ENCODE data around the gene UGGT2.
A peak's percentile ranks its signal among the peaks of the same experiment; 100 is the strongest.
"Not testable (repeated sequence)": the region's sequence is repeated elsewhere in the genome, so short reads cannot be mapped to it uniquely, and the experiment has no call there.

UGGT2 gene, protein sequence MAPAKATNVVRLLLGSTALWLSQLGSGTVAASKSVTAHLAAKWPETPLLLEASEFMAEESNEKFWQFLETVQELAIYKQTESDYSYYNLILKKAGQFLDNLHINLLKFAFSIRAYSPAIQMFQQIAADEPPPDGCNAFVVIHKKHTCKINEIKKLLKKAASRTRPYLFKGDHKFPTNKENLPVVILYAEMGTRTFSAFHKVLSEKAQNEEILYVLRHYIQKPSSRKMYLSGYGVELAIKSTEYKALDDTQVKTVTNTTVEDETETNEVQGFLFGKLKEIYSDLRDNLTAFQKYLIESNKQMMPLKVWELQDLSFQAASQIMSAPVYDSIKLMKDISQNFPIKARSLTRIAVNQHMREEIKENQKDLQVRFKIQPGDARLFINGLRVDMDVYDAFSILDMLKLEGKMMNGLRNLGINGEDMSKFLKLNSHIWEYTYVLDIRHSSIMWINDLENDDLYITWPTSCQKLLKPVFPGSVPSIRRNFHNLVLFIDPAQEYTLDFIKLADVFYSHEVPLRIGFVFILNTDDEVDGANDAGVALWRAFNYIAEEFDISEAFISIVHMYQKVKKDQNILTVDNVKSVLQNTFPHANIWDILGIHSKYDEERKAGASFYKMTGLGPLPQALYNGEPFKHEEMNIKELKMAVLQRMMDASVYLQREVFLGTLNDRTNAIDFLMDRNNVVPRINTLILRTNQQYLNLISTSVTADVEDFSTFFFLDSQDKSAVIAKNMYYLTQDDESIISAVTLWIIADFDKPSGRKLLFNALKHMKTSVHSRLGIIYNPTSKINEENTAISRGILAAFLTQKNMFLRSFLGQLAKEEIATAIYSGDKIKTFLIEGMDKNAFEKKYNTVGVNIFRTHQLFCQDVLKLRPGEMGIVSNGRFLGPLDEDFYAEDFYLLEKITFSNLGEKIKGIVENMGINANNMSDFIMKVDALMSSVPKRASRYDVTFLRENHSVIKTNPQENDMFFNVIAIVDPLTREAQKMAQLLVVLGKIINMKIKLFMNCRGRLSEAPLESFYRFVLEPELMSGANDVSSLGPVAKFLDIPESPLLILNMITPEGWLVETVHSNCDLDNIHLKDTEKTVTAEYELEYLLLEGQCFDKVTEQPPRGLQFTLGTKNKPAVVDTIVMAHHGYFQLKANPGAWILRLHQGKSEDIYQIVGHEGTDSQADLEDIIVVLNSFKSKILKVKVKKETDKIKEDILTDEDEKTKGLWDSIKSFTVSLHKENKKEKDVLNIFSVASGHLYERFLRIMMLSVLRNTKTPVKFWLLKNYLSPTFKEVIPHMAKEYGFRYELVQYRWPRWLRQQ (N-terminal part only)

GRCh38 chr13:96053003-96053703, at the start of gene UGGT2:
UGGT2 (minus strand) TSS chr13:96053401; CDS start chr13:96053312, 89 bp downstream.
- peak; percentile 18 to 77 for DNase-seq

DNA sequence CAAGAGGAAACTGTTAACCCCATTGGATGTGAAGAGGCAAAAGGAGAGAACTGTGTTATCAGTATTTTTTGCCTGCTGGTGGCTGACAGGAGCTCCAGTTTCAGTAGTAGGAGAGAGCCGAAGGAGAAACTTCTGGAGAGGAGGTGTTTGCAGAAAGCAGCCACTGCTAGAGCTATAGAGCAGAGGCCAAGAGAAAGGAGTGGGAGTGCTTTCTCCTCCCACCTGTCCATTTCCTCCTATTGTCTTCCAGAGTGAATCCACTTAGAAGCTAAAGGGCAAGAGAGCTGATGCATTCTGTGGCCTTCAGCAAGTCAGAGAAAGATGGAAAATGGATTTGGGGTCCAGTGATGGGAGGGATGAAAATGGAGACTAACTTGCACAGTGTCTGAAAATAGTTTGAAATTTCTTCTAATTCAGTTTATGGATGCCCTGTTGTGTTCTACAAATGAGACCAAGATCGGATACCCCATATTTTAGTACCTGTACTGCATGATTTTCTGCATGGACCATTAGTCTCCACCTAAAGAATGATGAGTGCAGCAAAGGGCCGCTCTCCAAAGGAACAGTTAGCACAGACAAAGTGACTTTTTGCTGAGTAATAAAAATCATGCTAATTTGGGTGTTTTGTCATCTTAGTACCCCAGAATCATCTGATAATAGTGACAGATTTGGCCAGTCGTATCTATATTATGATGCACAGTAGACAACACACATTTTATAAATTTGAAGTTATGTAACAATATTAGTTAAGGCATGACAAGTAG, 47.4 kb upstream of the UGGT2 start:
- DNase-seq: no peak

DNA sequence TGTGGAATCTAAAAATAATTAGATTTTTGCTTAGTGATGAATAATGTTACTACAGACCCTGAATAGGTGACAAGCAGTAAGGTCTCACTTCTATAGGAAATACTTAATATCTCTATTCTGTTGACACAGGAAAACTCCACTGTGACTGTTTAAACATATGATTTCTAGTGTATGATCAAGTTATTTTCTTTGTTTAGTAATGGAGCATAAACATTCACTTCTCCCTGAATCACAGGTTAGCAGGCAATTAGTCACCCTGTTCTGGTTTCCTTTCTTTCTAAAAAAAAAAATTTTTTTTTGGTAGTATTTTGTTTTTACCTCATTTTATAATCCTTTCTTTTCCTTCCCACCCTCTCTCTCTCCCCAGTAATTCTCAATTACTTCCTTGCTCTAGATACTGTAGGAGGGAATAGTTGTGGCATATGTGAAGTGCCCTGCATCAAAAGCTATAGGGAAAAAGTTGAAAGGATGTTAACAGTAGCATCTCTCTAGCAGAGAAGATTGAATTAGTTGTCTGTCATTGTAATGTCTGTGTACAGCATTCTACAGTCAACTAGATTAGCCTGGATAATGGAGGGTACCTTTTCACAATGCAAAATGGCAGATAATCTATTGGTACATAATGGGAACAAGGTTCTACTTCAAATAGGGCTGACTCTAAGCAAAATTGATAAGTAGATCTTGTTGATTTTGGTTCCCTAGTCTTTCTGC, 40.2 kb upstream of the UGGT2 start:
- DNase-seq: no peak

DNA sequence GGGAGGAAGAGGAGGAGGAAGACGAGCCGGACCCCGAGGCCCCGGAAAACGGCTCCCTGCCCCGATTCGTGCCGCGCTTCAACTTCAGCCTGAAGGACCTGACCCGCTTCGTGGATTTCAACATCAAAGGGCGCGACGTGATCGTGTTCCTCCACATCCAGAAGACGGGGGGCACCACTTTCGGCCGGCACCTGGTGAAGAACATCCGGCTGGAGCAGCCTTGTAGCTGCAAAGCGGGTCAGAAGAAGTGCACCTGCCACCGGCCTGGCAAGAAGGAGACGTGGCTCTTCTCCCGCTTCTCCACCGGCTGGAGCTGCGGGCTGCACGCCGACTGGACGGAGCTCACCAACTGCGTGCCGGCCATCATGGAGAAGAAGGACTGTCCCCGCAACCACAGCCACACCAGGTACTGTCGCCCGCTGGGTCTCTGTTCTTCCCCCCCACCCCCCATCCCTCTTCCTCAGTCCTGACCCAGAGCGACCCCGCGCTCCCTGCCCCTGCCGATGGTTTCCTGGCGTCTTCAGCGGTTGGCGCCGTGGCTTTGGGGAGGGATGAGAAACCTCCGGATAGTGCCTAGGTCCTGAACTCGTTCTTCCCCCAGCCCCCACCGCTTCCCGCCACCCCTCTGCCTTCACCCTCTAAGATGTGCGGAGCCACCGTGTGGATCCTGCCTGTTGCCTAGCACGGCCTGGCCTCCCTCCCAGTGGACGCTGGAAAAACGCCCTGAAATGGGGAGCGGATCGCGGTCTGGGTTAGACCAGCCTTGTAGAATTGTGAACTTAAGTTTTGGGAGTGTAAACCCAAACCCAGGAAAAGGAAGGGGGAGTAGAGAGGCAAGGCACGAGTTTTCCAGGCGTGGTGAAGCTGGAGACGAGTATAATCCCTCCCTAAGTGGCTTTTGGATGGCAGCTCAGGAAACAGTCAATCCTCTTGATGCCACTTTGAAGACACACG, 38.2 kb upstream of the UGGT2 start:
- no peak for DNase-seq

GRCh38 chr13:96090240-96091101, 37.3 kb upstream of the UGGT2 start:
- no peak for DNase-seq

DNA sequence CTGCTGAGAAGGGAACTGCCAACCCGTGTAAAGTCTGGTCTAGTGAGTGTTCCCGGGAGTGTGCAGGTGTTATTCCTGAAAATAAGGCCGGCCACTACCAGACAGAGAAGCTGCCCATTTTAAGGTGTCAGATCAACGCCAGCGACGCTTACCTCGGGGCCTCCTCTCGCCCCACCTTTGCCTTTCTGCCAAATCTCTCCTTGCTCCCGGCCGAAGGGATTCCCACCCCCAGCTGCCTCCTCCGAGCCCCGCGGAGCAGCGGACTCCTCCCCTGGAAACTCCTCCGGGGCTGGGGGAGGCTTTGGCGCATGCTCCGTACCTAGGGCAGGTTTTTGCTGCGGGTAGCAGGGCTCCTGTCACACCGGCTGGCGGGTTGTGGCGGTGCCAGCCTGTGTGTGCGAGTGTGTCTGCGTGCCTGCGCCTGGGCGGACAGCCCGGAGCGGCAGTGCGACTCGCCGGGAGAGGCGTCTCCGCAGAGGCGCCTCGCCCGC, 36.6 kb upstream of the UGGT2 start, which contains the start of gene HS6ST3:
TSS of gene HS6ST3 (plus strand) at position 359 of the 491 bp plus-strand sequence.
- no peak for DNase-seq

DNA sequence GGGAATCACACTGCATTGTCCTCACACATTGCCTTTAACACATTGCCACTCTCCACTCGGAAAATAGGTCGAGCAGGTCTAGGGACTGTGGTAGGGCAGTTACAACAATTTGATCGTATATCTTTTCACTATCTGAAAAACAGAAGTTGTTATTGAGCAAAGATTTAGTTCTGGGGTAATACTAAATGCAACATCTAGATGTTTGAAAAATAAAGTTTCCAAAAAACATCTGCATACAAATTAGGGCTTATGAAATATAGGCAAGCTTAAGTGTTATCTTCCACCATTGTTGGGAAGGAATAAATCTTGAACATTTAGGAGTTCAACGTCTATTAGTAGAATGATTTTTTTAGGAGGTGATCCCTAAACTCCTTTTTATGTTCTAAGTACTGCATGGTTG, 35.9 kb upstream of the UGGT2 start:
- DNase-seq: no peak

DNA sequence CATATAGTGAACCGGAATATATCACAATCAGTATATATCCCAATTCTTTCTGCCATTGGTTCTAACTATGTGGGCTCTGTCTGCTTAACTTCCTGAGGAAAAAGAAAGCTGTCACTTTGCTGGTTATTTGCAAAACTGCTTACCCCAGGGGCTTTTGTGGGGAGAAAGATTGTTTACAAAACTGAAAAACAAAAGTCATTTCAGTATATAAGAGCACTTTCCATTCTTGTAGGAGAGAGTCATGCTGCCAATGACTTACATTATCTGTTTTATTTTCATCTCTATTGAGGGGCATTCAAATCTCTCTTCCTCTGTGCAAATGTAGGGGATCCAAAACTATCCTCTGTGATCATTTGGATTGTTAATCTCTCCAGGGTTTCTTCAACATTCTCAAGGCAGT, 33.5 kb upstream of the UGGT2 start:
- DNase-seq: no peak

DNA sequence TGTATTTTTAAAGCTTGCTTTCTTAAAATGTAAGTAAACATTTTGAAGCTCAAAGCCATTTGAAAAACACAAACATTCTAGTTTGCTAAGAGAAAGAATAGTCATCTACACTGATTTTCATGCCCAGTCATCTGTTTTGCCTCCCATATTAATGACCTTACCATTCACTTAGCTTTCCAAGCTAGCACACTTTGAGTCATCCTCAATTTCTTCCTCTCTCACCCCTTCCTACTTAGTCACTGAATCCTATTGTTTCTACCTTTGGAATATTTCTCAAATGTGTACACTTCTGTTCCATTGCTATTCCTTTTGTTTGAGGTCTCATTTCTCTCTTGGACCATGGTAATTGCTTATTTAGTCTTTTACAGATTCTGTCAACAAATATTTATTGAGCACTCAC, 29.4 kb upstream of the UGGT2 start:
- DNase-seq: no peak

DNA sequence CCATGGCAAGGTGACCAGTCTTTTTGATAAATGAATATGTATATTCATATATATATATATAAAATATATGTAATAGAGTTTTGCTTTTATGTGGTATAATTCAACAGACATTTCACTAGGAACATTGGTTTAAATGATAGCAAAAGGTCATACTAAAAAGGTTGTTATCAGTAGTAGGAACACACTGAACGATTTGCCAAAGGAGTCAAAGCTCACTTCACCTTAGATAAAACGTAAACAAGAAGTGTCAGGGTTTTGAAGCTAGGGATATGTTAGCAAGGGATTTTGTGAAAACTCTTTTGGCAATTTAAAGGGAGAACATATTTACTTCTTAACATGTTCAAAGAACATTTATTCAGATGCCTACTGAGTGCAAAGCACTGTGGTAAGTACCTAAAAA, 28.7 kb upstream of the UGGT2 start:
- no peak for DNase-seq

DNA sequence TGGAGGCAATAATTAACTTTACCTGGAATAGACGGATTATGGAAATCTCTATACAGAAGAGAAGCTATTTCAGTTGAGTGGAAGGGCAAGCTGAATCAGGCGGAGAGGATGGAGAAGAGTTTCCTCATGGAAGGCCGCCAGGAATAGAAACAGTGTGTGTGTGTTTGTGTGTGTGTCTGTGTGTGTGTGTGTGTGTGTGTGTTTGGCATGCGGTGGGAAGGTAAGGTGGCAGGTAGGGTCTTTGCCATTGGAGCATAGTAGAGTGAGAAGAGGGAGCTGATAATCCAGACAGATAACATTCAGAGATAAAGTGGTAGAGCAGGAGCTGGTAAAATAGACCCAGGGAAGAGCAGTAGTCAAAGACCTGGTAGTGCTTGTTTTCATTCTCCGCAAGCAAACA, 27.5 kb upstream of the UGGT2 start:
- no peak for DNase-seq

- no peak for DNase-seq
These were observed 22.8 kb upstream of the UGGT2 start for GRCh38 chr13:96075953-96076543.

DNA sequence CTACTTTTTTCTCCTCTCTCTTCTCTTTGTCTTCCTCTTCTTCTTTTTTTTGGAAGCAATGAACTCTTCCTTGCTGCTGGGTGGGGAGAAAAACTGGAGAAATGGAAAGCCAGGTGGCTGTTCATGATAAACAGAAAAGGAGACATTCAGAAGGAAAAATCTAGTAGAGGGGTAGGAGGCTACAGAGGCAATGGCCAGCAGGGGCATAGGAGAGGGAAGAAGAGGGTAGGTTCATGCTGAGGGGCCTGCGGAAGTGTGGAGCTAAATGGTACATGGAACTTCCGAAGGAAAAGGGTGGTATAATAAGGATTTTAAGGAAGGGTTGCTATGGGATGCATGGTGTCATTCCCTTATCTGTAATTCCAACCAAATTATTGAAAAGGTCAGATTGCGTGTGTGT, 19.2 kb upstream of the UGGT2 start:
- no peak for DNase-seq

DNA sequence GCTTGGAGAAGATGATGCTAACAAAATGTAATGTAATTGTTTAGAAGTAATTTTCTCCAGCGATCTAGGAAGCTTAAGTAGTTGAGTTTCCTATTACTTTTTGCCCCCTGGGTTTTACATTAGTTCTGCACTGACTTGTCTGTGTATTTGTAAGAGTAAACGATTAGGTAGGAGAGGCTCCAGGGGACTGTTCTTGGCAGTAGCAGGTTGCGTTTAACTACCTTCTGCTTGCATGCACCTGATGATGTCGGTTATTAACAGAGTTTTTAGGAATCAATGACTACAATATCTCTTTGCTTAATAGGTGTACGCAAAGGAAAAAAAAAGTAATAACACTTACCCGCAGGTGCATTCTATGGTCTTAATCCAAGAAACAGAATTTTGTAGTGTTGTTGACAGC, 18.3 kb upstream of the UGGT2 start:
- no peak for DNase-seq

GRCh38 chr13:96068729-96069128, 15.5 kb upstream of the UGGT2 start:
- no peak for DNase-seq

DNA sequence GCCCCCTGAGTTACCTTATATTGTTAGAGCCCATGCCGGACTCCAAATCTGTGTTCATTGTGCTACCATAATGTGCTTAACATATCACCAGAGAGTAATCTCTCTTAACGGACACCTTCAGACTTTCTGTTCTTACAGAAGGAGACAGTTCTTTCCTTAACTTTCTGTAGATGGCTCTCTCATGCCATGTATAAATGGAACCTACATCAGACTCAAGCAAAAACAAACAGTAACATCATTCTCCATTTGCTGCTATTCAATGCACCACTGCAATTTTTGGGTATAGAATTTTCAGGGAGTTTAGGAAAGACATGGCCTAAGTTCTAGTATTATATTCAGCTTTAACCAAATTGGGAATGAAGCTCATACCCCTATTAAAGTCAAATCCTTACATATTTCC, 12.6 kb upstream of the UGGT2 start:
- no peak for DNase-seq

- no peak for DNase-seq
These were observed 572 bp downstream of the UGGT2 start for GRCh38 chr13:96052656-96053002.

DNA sequence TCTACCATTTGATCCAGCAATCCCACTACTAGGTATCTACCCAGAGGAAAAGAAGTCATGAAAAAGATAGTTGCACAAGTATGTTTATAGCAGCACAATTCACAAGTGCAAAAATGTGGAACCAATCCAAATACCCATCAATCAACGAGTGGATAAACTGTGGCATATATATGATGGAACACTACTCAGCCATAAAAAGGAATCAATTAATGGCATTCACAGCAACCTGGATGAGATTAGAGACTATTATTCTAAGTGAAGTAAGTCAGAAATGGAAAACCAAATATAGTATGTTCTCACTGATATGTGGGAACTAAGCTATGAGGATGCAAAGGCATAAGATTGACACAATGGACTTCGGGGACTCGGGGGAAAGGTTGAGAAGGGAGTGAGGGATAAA, 1.3 kb downstream of the UGGT2 start:
- DNase-seq: not testable (repeated sequence)
